ENCODE measurements around the gene SEC24D. TPM values are rescaled to one million over a fixed set of nuclear protein-coding genes. Genes with fewer than 3 reads are reported as not detected.
A peak's percentile ranks its signal among the peaks of the same experiment; 100 is the strongest.

Gene SEC24D
- total and polyA plus RNA-seq, 2 of the 8 experiments (the other 6 are each of a cell fraction or from before 2014, with no cell fraction given): 28.9 to 91.6 TPM

DNA sequence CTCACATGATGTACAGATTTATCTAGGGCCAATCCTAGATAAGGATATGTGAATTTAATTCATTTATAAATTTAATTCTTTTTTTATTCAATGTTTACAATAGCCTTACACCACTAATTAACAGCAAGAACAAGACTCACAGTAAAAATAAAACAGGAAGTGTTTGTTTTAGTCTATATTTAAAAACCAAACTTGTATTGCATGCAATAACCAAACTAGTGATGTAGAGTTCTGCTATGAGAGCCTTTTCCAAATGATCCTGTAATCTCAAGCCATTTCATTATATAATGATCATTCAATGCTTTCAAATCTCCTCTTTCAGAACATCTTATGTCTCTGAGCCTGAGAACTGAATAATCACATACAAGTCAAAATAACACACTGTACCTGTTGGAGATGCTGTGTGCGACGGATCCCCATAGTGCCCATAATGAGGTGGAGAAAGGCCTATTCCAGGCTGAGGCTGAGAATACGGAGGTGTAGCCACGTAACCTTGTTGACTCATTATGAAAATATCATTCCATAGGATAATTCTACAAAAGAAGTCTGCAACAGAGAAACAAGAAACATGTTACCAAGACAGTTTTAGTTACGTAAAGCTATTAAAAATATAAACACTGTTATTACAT, 2.6 kb downstream of the SEC24D start:
- WGBS, 2 experiments (ENCODE audit: extremely low coverage in 1 of 2, insufficient coverage in 1 of 2, insufficient read length in 1 of 2, insufficient replicate concordance in 2 of 2, low coverage in 1 of 2, low lambda C conversion rate in 2 of 2, missing lambda C conversion rate in 1 of 2): 92% methylated on average over 5 of the region's 5 CpGs; no CpG with 5 or more reads in 1 of the 2 experiments

More for the DNA sequence above, 2.6 kb downstream of the SEC24D start:
- H3K9me3 ChIP-seq (ENCODE audit: insufficient read depth in 2 of 2, low read depth in 1 of 2, low read length in 1 of 2): no peaks in the 10 kb centered on the region
- no peak overlapping the region for H3K9ac ChIP-seq (replicated peaks in 1 of 4; ENCODE audit: extremely low read depth in 1 of 4, low read depth in 3 of 4, low read length in 3 of 4)
- H3K36me3 ChIP-seq (ENCODE audit: control insufficient read depth in 2 of 4, insufficient read depth in 4 of 4, low read length in 3 of 4): peaks cover 3 to 25% (median 14%) of the 10 kb centered on the region in 4 experiments; a peak in 6 of 8 replicates
- H3K4ac ChIP-seq (replicated peaks; ENCODE audit: insufficient read length, low read depth, low read length): peak overlapping the region; percentile 73
- TF ChIP-seq TCF12 (IDR thresholded peaks at IDR 0.05; ENCODE audit: low read depth, low read length): no peak
- TF ChIP-seq KDM4A (IDR thresholded peaks at IDR 0.05; ENCODE audit: low read depth, low read length, severe bottlenecking): no peak
- TF ChIP-seq RBBP5 (IDR thresholded peaks at IDR 0.05; ENCODE audit: borderline replicate concordance, low read depth, low read length): no peak
- H2BK120ac ChIP-seq (replicated peaks; ENCODE audit: low read depth, low read length): no peak overlapping the region
- no peak overlapping the region for H2AK5ac ChIP-seq (ENCODE audit: low read depth, low read length)
- ChIA-PET CTCF (ENCODE audit: partially characterized antibody) (interaction anchor here (2.1 kb wide), 1 partner anchor 11 kb away, joined by 9 read pairs; no protein-coding TSS in a partner anchor), POLR2A (ENCODE audit: partially characterized antibody) (interaction anchor here (0.9 to 1.1 kb wide), 2 partner anchors 11 to 53 kb away, joined by 3 read pairs; no protein-coding TSS in a partner anchor)
- H3K4me2 ChIP-seq (ENCODE audit: insufficient read depth in 1 of 2, low read depth in 2 of 2, low read length in 2 of 2): no peak overlapping the region
- no peak overlapping the region for H4K91ac ChIP-seq (replicated peaks; ENCODE audit: insufficient read length, low read length)
- no peak overlapping the region for H2BK5ac ChIP-seq (ENCODE audit: low read depth, low read length)
- FAIRE-seq (no peak), DNase-seq (ENCODE audit: low read depth in 1 of 2, low spot score in 2 of 2) (no peak)
- H3K27ac ChIP-seq (ENCODE audit: low read depth, low read length): no peak overlapping the region
- peaks cover 3% of the 10 kb centered on the region; the same call in 1 of the 2 replicates for H3K79me1 ChIP-seq (ENCODE audit: low read depth, low read length)
- no peak overlapping the region for H2BK15ac ChIP-seq (ENCODE audit: low read length)
- no peak overlapping the region for H2AFZ ChIP-seq (ENCODE audit: low read length)
- H3K4me3 ChIP-seq (ENCODE audit: extremely low read depth in 1 of 4, insufficient read depth in 2 of 4, low read depth in 3 of 4, low read length in 4 of 4): no peak overlapping the region; a peak in 1 of 8 replicates
- H3K23ac ChIP-seq (ENCODE audit: insufficient read length): no peak overlapping the region
- H2BK12ac ChIP-seq (ENCODE audit: low read depth, low read length): no peak overlapping the region
- H3K23me2 ChIP-seq (ENCODE audit: low read depth, low read length): peaks cover 8% of the 10 kb centered on the region; the same call in 1 of the 2 replicates
- no peak overlapping the region for H4K8ac ChIP-seq (ENCODE audit: extremely low read depth, insufficient read depth, low read length)
- no peak overlapping the region for H3K14ac ChIP-seq (ENCODE audit: insufficient read length)
- peaks cover 0 to 1% of the 10 kb centered on the region in 2 experiments for H4K20me1 ChIP-seq (replicated peaks in 1 of 2; ENCODE audit: control insufficient read depth in 1 of 2, insufficient read depth in 2 of 2, low read length in 2 of 2)
- no peak overlapping the region for H3K18ac ChIP-seq (ENCODE audit: extremely low read depth, low read length)
- H3K4me1 ChIP-seq (replicated peaks in 1 of 4; ENCODE audit: control insufficient read depth in 3 of 4, insufficient read depth in 4 of 4, low read length in 3 of 4): peaks cover 0 to 5% (median under 1%) of the 10 kb centered on the region in 4 experiments; a peak in 2 of 7 replicates
- no peak overlapping the region for H4K5ac ChIP-seq (ENCODE audit: insufficient read length, low read depth, low read length)
- H3K27me3 ChIP-seq (replicated peaks in 1 of 4; ENCODE audit: control insufficient read depth in 3 of 4, extremely low read depth in 1 of 4, insufficient read depth in 3 of 4, low read length in 3 of 4): no peaks in the 10 kb centered on the region
- H3K56ac ChIP-seq (replicated peaks; ENCODE audit: insufficient read length, low read depth, low read length): no peak overlapping the region
- peaks cover 4 to 68% of the 10 kb centered on the region in 2 experiments; a peak in 3 of 4 replicates for H3K79me2 ChIP-seq (ENCODE audit: control insufficient read depth in 1 of 2, insufficient read depth in 2 of 2, low read length in 2 of 2)
- H2BK20ac ChIP-seq (ENCODE audit: low read length): no peak overlapping the region
